ENCODE measurements around the gene MEIOB. TPM values are rescaled to one million over a fixed set of nuclear protein-coding genes. Genes with fewer than 3 reads are reported as not detected.

MEIOB gene
- polyA plus RNA-seq, 1 donor (not counting 4 experiments of a cell fraction or from before 2014, with no cell fraction given), result not detected

- dilution Hi-C loops (cut with MboI; ENCODE audit: extremely low pct_ligation_motif_present, low sequenced_read_pairs), result no loop called here
- H3K4me1 ChIP-seq (ENCODE audit: control insufficient read depth, extremely low read depth, insufficient read depth, low read length), result peaks cover 32% of the 10 kb centered on the region
- no peak overlapping the region for H2AFZ ChIP-seq (ENCODE audit: control insufficient read depth, low read length)
- no peak overlapping the region for H3K27ac ChIP-seq (ENCODE audit: control insufficient read depth, insufficient read depth, low read length)
- DNase-seq (ENCODE audit: low read depth, low spot score) (no peak), FAIRE-seq (no peak)
- TF ChIP-seq EZH2 (IDR thresholded peaks at IDR 0.05; ENCODE audit: low read length) (no peak), CTCF (optimal IDR thresholded peaks at IDR 0.05 in 1 of 3, IDR thresholded peaks at IDR 0.05 in 1 of 3, conservative IDR thresholded peaks at IDR 0.05 in 1 of 3; ENCODE audit: extremely low read depth in 1 of 3, insufficient read depth in 2 of 3, low read length in 3 of 3) (no peak)
- no peaks in the 10 kb centered on the region for H3K9me1 ChIP-seq (ENCODE audit: control insufficient read depth, extremely low read depth, insufficient read depth, low read length)
- no peaks in the 10 kb centered on the region for H4K20me1 ChIP-seq (ENCODE audit: control insufficient read depth, extremely low read depth, insufficient read depth, low read length)
- H3K9ac ChIP-seq (ENCODE audit: control insufficient read depth, extremely low read depth, insufficient read depth, low read length), result no peak overlapping the region
- no peaks in the 10 kb centered on the region for H3K9me3 ChIP-seq (ENCODE audit: control insufficient read depth, low read depth, low read length)
- no peak overlapping the region for H3K4me3 ChIP-seq (ENCODE audit: control insufficient read depth in 2 of 3, extremely low read depth in 1 of 3, insufficient read depth in 2 of 3, low read depth in 1 of 3, low read length in 3 of 3)
- no peak overlapping the region for H3K4me2 ChIP-seq (ENCODE audit: control insufficient read depth, extremely low read depth, insufficient read depth, low read depth, low read length)
- H3K36me3 ChIP-seq (ENCODE audit: control insufficient read depth in 2 of 2, extremely low read depth in 1 of 2, insufficient read depth in 2 of 2, low read length in 2 of 2), result peaks cover 1 to 5% of the 10 kb centered on the region in 2 experiments
- H3K79me2 ChIP-seq (ENCODE audit: control insufficient read depth, insufficient read depth, low read length), result peaks cover 26% of the 10 kb centered on the region
- no peaks in the 10 kb centered on the region for H3K27me3 ChIP-seq (ENCODE audit: control insufficient read depth, extremely low read depth, insufficient read depth, low read length)
These were observed 40.5 kb downstream of the MEIOB start for GRCh38 chr16:1831186-1832075.

GRCh38 chr16:1830213-1830612, 41.8 kb downstream of the MEIOB start:
- FAIRE-seq (no peak), DNase-seq (ENCODE audit: low read depth, low spot score) (no peak)
- peaks cover 35% of the 10 kb centered on the region for H3K4me1 ChIP-seq (ENCODE audit: control insufficient read depth, extremely low read depth, insufficient read depth, low read length)
- dilution Hi-C loops (cut with MboI; ENCODE audit: extremely low pct_ligation_motif_present, low sequenced_read_pairs), result no loop called here
- H3K36me3 ChIP-seq (ENCODE audit: control insufficient read depth in 2 of 2, extremely low read depth in 1 of 2, insufficient read depth in 2 of 2, low read length in 2 of 2), result peaks cover 1 to 5% of the 10 kb centered on the region in 2 experiments
- peaks cover 26% of the 10 kb centered on the region for H3K79me2 ChIP-seq (ENCODE audit: control insufficient read depth, insufficient read depth, low read length)
- H3K4me3 ChIP-seq (ENCODE audit: control insufficient read depth in 2 of 3, extremely low read depth in 1 of 3, insufficient read depth in 2 of 3, low read depth in 1 of 3, low read length in 3 of 3), result no peak overlapping the region
- no peak overlapping the region for H3K27ac ChIP-seq (ENCODE audit: control insufficient read depth, insufficient read depth, low read length)
- no peak overlapping the region for H3K4me2 ChIP-seq (ENCODE audit: control insufficient read depth, extremely low read depth, insufficient read depth, low read depth, low read length)
- H3K9me1 ChIP-seq (ENCODE audit: control insufficient read depth, extremely low read depth, insufficient read depth, low read length), result no peaks in the 10 kb centered on the region
- no peaks in the 10 kb centered on the region for H3K27me3 ChIP-seq (ENCODE audit: control insufficient read depth, extremely low read depth, insufficient read depth, low read length)
- no peaks in the 10 kb centered on the region for H3K9me3 ChIP-seq (ENCODE audit: control insufficient read depth, low read depth, low read length)
- H3K9ac ChIP-seq (ENCODE audit: control insufficient read depth, extremely low read depth, insufficient read depth, low read length), result no peak overlapping the region
- no peak overlapping the region for H2AFZ ChIP-seq (ENCODE audit: control insufficient read depth, low read length)
- TF ChIP-seq CTCF (optimal IDR thresholded peaks at IDR 0.05 in 1 of 3, IDR thresholded peaks at IDR 0.05 in 1 of 3, conservative IDR thresholded peaks at IDR 0.05 in 1 of 3; ENCODE audit: extremely low read depth in 1 of 3, insufficient read depth in 2 of 3, low read length in 3 of 3) (no peak), EZH2 (IDR thresholded peaks at IDR 0.05; ENCODE audit: low read length) (no peak)
- no peaks in the 10 kb centered on the region for H4K20me1 ChIP-seq (ENCODE audit: control insufficient read depth, extremely low read depth, insufficient read depth, low read length)

Data from keratinocyte (primary cell).